ENCODE measurements around the gene MDP1. TPM values are rescaled to one million over a fixed set of nuclear protein-coding genes. Genes with fewer than 3 reads are reported as not detected.
A peak's percentile ranks its signal among the peaks of the same experiment; 100 is the strongest.
"Not testable (repeated sequence)": the region's sequence is repeated elsewhere in the genome, so short reads cannot be mapped to it uniquely, and the experiment has no call there.

MDP1 gene
- total RNA-seq, 1 experiment from 2014 or later = 15.0 TPM

- no peak for DNase-seq (ENCODE audit: extremely low read depth, low read depth)
These were observed 36.6 kb upstream of the MDP1 start for GRCh38 chr14:24252289-24253124.

DNA sequence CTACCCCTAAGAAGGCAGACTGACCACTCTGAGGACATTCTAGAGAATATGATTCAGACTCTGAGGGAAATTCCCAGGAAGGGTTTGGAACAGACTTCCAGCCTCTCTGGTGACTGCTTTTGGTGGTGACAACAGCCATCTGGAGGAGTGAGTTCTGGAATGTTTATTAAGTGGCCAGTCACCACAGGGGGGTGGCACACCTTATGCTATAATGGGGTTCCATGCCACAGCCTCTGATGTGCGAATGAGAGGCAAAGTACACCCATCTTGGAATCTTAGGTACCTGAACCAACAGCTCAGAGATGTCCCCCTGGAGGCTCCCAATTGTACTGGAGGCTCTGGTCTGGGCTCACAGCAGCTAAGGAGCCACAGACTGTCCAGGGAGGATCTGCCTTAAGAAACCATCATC is 36.0 kb upstream of the MDP1 start:
- no peak for DNase-seq (ENCODE audit: extremely low read depth, low read depth)

DNA sequence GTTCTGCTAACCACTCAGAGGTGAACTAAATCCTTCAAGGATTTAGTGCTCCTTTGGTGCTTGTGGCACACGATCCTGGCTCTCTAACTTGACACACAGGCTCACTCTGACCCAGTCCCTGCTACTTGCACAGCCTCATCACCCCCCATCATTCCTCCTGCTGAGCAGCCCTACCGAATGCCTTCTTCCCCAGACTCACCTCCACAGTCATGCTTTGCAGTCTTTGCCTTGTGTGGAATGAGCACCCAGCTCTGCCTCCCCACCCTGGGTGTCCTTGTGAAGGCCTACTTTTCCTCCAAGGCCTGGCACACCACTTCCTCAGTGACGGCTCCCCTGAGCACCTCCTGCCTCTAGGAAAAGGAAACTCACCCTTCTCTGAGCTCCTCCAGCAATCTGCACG is 34.5 kb upstream of the MDP1 start:
- no peak for DNase-seq (ENCODE audit: extremely low read depth, low read depth)

GRCh38 chr14:24249230-24250021 is 33.6 kb upstream of the MDP1 start:
- DNase-seq (ENCODE audit: extremely low read depth, low read depth) = no peak

- no peak for DNase-seq (ENCODE audit: extremely low read depth, low read depth)
These were observed 31.6 kb upstream of the MDP1 start for GRCh38 chr14:24247422-24247821.

DNA sequence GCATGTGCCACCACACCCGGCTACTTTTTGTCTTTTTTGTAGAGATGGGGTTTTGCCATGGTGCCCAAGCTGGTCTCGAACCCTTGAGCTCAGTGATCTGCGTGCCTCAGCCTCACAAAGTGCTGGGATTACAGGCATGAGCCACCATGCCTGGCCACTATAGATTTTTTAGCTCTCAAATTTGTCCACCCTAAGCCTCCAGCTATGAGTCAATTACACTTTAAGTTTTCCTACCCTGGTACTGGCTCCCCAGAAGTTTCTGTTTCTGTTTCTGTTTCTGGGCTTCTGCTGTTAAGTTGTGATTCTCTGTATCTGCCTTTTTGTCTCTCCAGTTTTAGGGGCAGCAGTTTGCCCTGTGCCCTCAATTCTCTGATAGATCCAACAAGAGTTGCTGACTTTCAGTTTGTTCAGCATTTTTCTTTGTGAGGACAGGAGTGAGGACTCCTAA is 30.9 kb upstream of the MDP1 start:
- no peak for DNase-seq (ENCODE audit: extremely low read depth, low read depth)

- not testable (repeated sequence) for DNase-seq (ENCODE audit: extremely low read depth, low read depth)
These were observed 29.5 kb upstream of the MDP1 start for GRCh38 chr14:24245350-24245749.

GRCh38 chr14:24243336-24243836 is 27.5 kb upstream of the MDP1 start:
- no peak for DNase-seq (ENCODE audit: extremely low read depth, low read depth)

DNA sequence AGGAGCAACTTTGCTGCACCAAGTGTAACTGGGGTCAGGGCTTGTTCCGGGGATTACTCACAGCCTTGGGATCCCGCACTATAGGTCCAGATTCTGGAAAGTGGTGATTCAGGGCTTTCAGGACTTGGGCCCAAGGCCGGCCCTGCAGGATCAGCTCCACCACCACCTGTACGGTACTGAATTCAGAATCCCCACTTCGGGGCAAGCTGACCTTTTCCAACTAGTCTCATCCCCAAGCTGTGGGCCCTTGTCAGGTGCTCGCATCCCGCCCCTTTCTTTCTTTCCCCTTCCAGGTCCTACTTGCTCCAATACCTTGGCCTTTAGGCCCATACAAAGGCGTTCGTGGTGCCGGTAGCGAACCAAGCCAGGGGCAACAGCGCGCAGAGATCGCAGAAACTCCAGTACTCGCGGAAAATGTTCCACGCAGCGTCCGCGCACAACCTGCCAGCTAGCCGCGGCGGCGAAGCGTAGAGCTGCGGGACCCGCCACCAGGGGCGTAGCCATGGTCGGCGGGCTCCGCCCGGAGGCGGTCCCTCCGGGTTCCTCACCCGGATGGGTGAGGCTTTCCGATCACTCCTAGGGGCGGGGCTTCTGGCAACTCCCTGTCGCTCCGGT is 26.1 kb upstream of the MDP1 start:
- peak; percentile 90 for DNase-seq (ENCODE audit: extremely low read depth, low read depth)

- no peak for DNase-seq (ENCODE audit: extremely low read depth, low read depth)
These were observed 24.4 kb upstream of the MDP1 start for GRCh38 chr14:24240110-24240918.

GRCh38 chr14:24238527-24239037 is 22.7 kb upstream of the MDP1 start:
- DNase-seq (ENCODE audit: extremely low read depth, low read depth) = no peak

GRCh38 chr14:24238123-24238522 is 22.3 kb upstream of the MDP1 start:
- no peak for DNase-seq (ENCODE audit: extremely low read depth, low read depth)

DNA sequence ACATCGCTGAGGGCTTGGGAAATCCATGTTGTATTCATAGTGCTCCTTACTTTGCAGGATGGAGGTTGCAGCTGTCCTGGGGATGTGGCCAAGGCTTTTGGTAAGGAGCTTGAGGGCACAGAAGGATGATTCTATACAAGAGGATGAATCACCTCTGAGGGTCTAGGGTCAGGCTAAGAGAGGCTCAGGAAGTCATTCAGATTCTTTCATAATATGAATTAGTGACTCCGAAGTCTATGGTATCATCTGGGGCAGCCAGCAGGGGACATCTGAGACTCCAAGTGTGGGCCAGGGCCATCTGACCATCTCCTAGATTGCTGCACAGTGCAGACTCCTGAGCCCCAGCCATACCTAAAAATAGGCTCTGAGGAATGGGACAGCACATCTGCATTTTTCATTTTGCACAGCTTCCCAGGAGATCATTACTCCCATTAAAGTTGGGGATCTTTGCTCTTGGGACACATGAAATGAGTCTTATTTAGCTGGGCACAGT is 21.6 kb upstream of the MDP1 start:
- DNase-seq (ENCODE audit: extremely low read depth, low read depth) = no peak

DNA sequence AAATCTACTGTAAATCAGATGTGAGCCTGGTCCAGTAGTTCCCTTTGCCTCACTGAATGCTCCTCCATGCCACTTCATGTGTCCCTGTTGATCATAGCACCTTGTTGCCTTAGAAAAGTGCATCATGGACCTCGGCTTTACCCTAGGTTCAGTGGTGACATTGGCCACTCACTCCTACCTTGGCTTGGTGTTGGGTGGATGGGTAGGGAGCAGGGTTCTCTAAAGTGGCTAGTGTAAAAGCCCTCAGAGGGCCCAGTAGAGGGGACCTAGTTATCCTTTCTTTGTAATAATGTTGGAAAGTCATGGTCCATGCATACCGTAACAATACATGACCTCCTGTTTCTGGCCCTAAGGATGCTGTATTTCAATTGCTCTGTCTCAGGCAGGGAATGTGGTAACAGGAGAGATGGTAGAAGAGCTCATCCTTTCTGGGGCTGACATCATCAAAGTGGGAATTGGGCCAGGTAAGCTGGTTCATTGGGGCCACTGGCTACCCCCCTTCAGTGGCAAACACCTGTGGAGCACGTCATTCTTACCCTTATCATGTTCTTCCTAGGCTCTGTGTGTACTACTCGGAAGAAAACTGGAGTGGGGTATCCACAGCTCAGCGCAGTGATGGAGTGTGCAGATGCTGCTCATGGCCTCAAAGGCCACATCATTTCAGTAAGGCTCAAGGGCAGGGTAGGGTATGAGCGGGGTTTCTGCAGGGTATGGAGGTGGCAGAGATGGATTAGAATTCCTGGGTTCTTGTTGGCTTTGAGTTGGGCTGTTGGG is 21.0 kb upstream of the MDP1 start:
- no peak for DNase-seq (ENCODE audit: extremely low read depth, low read depth)

GRCh38 chr14:24235804-24236688 is 20.2 kb upstream of the MDP1 start:
- DNase-seq (ENCODE audit: extremely low read depth, low read depth) = no peak

DNA sequence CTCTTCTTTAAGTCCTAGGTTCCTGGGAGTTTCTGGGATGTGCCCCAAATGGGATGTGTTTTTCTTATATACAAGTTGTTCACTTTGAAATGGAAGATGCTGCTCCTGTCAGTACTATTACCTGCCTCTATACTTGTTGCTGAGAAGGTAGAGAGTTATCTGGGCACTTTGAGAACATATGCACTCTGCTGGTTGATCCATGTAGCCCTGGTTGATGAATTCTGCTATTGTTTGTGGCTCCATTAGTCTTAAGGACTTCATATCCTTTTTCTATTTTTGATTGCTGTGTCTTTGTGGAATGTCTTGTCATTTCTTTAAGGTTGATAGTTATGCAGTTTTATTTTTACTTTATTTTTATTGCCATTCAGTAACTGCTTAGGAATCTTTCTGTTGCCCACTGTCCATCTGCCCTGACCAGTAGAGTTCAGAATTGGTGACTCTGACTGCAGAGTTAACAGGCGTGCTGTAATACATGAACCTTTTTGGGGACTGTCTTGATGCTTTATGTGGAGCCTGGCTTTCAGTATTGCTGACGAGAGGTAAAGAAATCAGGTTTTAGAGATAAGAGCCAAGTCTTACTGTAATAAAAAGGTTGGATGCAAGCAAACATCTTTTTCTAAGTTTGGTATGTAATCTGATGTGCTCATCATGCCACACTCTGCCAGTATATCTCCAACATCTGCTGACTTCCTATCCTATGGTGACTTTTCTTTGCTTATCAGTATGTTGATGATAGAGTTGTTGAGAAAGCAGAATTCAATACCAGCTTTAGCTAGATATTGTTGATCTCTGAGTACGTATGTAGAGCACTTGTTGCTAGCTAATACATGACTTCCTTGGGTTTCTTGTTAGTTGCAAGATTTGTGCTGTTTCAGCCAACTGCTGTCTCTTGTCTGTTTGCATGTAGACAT is 18.5 kb upstream of the MDP1 start:
- no peak for DNase-seq (ENCODE audit: extremely low read depth, low read depth)

GRCh38 chr14:24233538-24233866 is 17.6 kb upstream of the MDP1 start:
- DNase-seq (ENCODE audit: extremely low read depth, low read depth) = no peak
